PC-9 (cell line): ENCODE data around the gene ZNF446. TPM values are rescaled to one million over a fixed set of nuclear protein-coding genes. Genes with fewer than 3 reads are reported as not detected.
"Not testable (repeated sequence)": the region's sequence is repeated elsewhere in the genome, so short reads cannot be mapped to it uniquely, and the experiment has no call there.

Experiments
- BruUV-seq: library from RNA; stranded (reverse); fragments of 400-500 nt; replicated peaks from 2 replicates; lab custom pipeline; 2021; lab: Mats Ljungman, UMichigan
- CTCF ChIA-PET: fragments of 300-600 bp; sonication (Branson Sonifier 250); formaldehyde crosslinking; loops from one replicate; lab custom pipeline; 2022; ENCODE audit warnings: antibody characterized with exemption; lab: Charles Lee
- POLR2A ChIA-PET: fragments of 300-600 bp; sonication (Branson Sonifier 250); formaldehyde crosslinking; loops from one replicate; lab custom pipeline; 2022; ENCODE audit warnings: antibody characterized with exemption; ENCODE audit not compliant: unreplicated experiment; lab: Charles Lee
- DNase-seq, 2 experiments: peaks; one replicate each; pipeline versions ENCODE4 v3.0.0 to v3.0.0-alpha.2; 2015 to 2022; ENCODE audit warnings: mixed read lengths in 1 of 2
- H2AFZ ChIP-seq: fragments of 200-600 bp; sonication (generic); 2 replicates; pipeline ENCODE4 v1.8.1; 2017; ENCODE audit warnings: antibody characterized with exemption
- H3F3A ChIP-seq: fragments of 200-600 bp; sonication (generic); 2 replicates; pipeline ENCODE4 v1.8.1; 2017; ENCODE audit warnings: antibody characterized with exemption, mild to moderate bottlenecking, low read depth; ENCODE audit not compliant: insufficient read depth
- H3K27ac ChIP-seq: fragments of 200-600 bp; sonication (generic); 2 replicates; pipeline ENCODE4 v1.6.1; 2016; ENCODE audit warnings: mixed run types
- H3K27me3 ChIP-seq: fragments of 200-600 bp; sonication (generic); 2 replicates; pipeline ENCODE4 v1.6.1; 2016; ENCODE audit warnings: low read depth, mixed run types; ENCODE audit not compliant: insufficient read depth
- H3K36me3 ChIP-seq: fragments of 200-600 bp; sonication (generic); 2 replicates; pipeline ENCODE4 v1.6.1; 2016; ENCODE audit warnings: low read depth, mixed run types
- H3K4me1 ChIP-seq: fragments of 200-600 bp; sonication (generic); replicated peaks from 2 replicates; pipeline ENCODE4 v1.6.1; 2016; ENCODE audit warnings: mixed run types; ENCODE audit not compliant: insufficient read depth
- H3K4me2 ChIP-seq: fragments of 200-600 bp; sonication (generic); 2 replicates; pipeline ENCODE4 v1.6.1; 2017; ENCODE audit warnings: mixed run types
- H3K4me3 ChIP-seq: fragments of 200-600 bp; sonication (generic); 2 replicates; pipeline ENCODE4 v1.6.1; 2016; ENCODE audit warnings: mixed run types
- H3K79me2 ChIP-seq: fragments of 200-600 bp; sonication (generic); 2 replicates; pipeline ENCODE4 v1.6.1; 2017; ENCODE audit warnings: low read depth, mixed run types
- H3K9me2 ChIP-seq: fragments of 200-600 bp; sonication (generic); 2 replicates; pipeline ENCODE4 v1.8.1; 2017; ENCODE audit warnings: mild to moderate bottlenecking; ENCODE audit not compliant: insufficient read depth
- H3K9me3 ChIP-seq: fragments of 200-600 bp; sonication (generic); 2 replicates; pipeline ENCODE4 v1.8.1; 2016; ENCODE audit warnings: low read depth; ENCODE audit not compliant: insufficient read depth
- H4K20me1 ChIP-seq: fragments of 200-600 bp; sonication (generic); 2 replicates; pipeline ENCODE4 v1.8.1; 2017; ENCODE audit not compliant: insufficient read depth
- CTCF ChIP-seq: fragments of 200-600 bp; sonication (generic); conservative IDR thresholded peaks from 2 replicates; pipeline ENCODE4 v1.6.1; 2017; ENCODE audit warnings: mixed run types, antibody characterized with exemption, mild to moderate bottlenecking, moderate library complexity
- EZH2 ChIP-seq: fragments of 200-600 bp; sonication (generic); IDR thresholded peaks from 2 replicates; pipeline ENCODE4 v1.8.0; 2017; ENCODE audit warnings: antibody characterized with exemption, low read depth
- intact Hi-C: fragments of 100-400 bp; cut with micrococcal nuclease; formaldehyde crosslinking; loops from one replicate; pipeline ENCODE4 v1.10.0; 2022; ENCODE audit not compliant: unreplicated experiment
- total RNA-seq: library from RNA; stranded (reverse); gene quantifications from 2 replicates; pipeline ENCODE4 v1.2.3, GENCODE V29; 2021

ZNF446 gene
- total RNA-seq, 1 experiment from 2014 or later = 11.0 TPM

GRCh38 chr19:58468216-58468839 lies 7.8 kb upstream of the ZNF446 start:
- Histone ChIP-seq H3K4me1 (no peaks in the 10 kb centered on the region), H4K20me1 (0 out of 2 replicates have a peak, but pooled peaks cover 10% of the 10 kb centered on the region), H3K36me3 (no peaks in the 10 kb centered on the region), H3K79me2 (peaks cover 11% of the 10 kb centered on the region; the same call in 1 of the 2 replicates), H2AFZ (no peak overlapping the region), H3K4me3 (peak overlapping the region; percentile 68), H3K27ac (no peak overlapping the region), H3K9me2 (no peaks in the 10 kb centered on the region), H3K4me2 (peak overlapping the region; percentile 84), H3F3A (peaks cover 5% of the 10 kb centered on the region; the same call in 1 of the 2 replicates), H3K27me3 (no peaks in the 10 kb centered on the region), H3K9me3 (no peaks in the 10 kb centered on the region)
- no TSS peak for BruUV-seq
- intact Hi-C loops = loop anchor here (5.0 kb wide), 1 partner anchor 106 kb away; the partner anchor contains the start of gene ZNF497
- POLR2A ChIA-PET = interaction anchor here (1.2 kb wide), 1 partner anchor 17 kb away, joined by 10 read pairs; no protein-coding TSS in a partner anchor
- CTCF ChIA-PET = no interaction called here
- DNase-seq = no peak
- TF ChIP-seq EZH2 = no peak
- no peak for TF ChIP-seq CTCF

- ChIA-PET CTCF (no interaction called here), POLR2A (interaction anchor here (0.7 kb wide), 1 partner anchor 93 kb away, joined by 6 read pairs; no protein-coding TSS in a partner anchor)
- peaks cover 11% of the 10 kb centered on the region; the same call in 1 of the 2 replicates for H3K79me2 ChIP-seq
- intact Hi-C loops = loop anchor here (5.0 kb wide), 1 partner anchor 107 kb away; the partner anchor contains the start of gene ZNF497
- BruUV-seq = no TSS peak
- TF ChIP-seq EZH2 (no peak), CTCF (no peak)
- no peaks in the 10 kb centered on the region for H3K9me2 ChIP-seq
- H3K4me3 ChIP-seq = no peak overlapping the region
- DNase-seq = no peak
- no peaks in the 10 kb centered on the region for H3K4me1 ChIP-seq
- no peak overlapping the region for H2AFZ ChIP-seq
- H3K27ac ChIP-seq = no peak overlapping the region
- no peaks in the 10 kb centered on the region for H3K27me3 ChIP-seq
- peaks cover 9% of the 10 kb centered on the region; the same call in 1 of the 2 replicates for H3F3A ChIP-seq
- H3K36me3 ChIP-seq = no peaks in the 10 kb centered on the region
- no peaks in the 10 kb centered on the region for H3K9me3 ChIP-seq
- H3K4me2 ChIP-seq = no peak overlapping the region
- H4K20me1 ChIP-seq = 0 out of 2 replicates have a peak, but pooled peaks cover 10% of the 10 kb centered on the region
Observed at GRCh38 chr19:58469241-58470013, 6.7 kb upstream of the ZNF446 start.

- intact Hi-C loops, H3K27ac ChIP-seq, H3K9me3 ChIP-seq, POLR2A ChIA-PET, H2AFZ ChIP-seq, H4K20me1 ChIP-seq, CTCF ChIA-PET, BruUV-seq, H3K36me3 ChIP-seq, H3K4me3 ChIP-seq, H3K27me3 ChIP-seq, H3K4me2 ChIP-seq, H3K9me2 ChIP-seq, DNase-seq, H3K4me1 ChIP-seq: not testable (repeated sequence)
- peaks cover 18% of the 10 kb centered on the region for H3F3A ChIP-seq
- peaks cover 11% of the 10 kb centered on the region; the same call in 1 of the 2 replicates for H3K79me2 ChIP-seq
Observed at GRCh38 chr19:58470837-58471543, 5.2 kb upstream of the ZNF446 start.
